ENCODE results near the gene ANO1.

DNA sequence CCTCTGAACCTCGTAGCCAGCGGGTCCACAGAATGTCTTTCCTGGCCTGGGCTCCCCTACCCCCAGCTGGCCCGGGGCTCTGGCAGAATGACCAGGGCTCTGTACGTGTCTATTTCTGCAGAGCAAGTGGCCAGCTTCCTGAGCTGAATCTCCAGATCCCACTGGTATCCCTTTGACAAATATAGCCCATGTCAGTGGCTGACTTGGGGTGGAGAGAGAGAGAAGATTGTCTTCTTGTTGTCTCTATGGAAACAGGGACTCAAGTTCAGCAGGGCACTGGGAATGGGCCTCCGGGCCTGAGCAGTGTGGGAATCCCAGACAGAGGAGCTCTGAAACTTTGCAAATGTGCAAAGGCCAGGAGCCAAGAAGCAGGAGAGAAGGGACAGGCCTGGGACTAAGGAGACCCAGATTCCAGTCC, 33.9 kb downstream of the ANO1 start:
- TF ChIP-seq EZH2 (IDR thresholded peaks at IDR 0.05; ENCODE audit: borderline replicate concordance, low read length): no peak
- TF ChIP-seq, protein P1, sequence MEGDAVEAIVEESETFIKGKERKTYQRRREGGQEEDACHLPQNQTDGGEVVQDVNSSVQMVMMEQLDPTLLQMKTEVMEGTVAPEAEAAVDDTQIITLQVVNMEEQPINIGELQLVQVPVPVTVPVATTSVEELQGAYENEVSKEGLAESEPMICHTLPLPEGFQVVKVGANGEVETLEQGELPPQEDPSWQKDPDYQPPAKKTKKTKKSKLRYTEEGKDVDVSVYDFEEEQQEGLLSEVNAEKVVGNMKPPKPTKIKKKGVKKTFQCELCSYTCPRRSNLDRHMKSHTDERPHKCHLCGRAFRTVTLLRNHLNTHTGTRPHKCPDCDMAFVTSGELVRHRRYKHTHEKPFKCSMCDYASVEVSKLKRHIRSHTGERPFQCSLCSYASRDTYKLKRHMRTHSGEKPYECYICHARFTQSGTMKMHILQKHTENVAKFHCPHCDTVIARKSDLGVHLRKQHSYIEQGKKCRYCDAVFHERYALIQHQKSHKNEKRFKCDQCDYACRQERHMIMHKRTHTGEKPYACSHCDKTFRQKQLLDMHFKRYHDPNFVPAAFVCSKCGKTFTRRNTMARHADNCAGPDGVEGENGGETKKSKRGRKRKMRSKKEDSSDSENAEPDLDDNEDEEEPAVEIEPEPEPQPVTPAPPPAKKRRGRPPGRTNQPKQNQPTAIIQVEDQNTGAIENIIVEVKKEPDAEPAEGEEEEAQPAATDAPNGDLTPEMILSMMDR (IDR thresholded peaks at IDR 0.05; ENCODE audit: low read length): no peak
